ENCODE results near the gene TMPRSS2.

DNA sequence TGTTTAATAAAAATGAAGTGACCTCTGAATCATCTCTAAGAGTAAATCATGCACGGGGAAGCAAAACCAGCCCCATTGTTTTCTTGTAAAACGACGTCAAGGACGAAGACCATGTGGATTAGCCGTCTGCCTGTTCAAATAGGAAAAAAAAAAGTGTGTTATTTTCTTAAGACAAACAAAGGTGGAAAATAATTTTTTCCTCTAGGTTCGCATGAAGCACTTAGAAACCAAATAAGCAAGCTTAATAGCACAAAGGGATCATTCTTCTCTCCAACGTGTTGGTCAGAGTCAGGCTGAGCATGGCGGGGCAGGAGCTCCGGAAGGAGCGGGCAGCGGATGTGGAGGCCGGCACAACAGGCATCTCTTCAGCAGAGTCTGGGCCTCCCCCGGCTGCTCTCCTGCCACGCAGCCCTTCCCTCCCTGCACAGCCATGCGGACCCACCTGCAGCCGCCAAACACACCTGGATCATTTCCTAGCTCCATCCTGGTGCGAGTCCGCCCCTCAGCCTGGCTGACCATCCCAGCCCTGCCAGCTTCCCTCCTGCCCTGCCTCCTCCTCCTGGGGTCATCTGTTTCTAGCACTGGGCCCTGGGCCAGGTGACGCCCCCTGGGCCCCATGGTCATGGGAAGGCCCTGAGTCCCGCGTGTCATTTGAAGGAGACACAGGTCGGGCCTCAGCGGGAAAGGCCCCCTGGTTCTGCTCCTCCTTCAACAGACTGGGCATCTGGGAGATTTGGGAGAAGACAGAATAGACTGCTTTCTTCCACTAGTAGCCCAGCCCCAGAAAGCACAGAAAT lies 41.7 kb downstream of the TMPRSS2 start:
- TF ChIP-seq, protein P1, sequence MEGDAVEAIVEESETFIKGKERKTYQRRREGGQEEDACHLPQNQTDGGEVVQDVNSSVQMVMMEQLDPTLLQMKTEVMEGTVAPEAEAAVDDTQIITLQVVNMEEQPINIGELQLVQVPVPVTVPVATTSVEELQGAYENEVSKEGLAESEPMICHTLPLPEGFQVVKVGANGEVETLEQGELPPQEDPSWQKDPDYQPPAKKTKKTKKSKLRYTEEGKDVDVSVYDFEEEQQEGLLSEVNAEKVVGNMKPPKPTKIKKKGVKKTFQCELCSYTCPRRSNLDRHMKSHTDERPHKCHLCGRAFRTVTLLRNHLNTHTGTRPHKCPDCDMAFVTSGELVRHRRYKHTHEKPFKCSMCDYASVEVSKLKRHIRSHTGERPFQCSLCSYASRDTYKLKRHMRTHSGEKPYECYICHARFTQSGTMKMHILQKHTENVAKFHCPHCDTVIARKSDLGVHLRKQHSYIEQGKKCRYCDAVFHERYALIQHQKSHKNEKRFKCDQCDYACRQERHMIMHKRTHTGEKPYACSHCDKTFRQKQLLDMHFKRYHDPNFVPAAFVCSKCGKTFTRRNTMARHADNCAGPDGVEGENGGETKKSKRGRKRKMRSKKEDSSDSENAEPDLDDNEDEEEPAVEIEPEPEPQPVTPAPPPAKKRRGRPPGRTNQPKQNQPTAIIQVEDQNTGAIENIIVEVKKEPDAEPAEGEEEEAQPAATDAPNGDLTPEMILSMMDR (IDR thresholded peaks at IDR 0.05; ENCODE audit: extremely low read depth in 1 of 2, insufficient read depth in 1 of 2, low read depth in 1 of 2, low read length in 2 of 2) = no peak
- TF ChIP-seq POLR2A (IDR thresholded peaks at IDR 0.05; ENCODE audit: low read depth, low read length) = no peak
- no peak for TF ChIP-seq EZH2 (IDR thresholded peaks at IDR 0.05; ENCODE audit: borderline replicate concordance, low read depth, low read length, severe bottlenecking)
- no peak for TF ChIP-seq POLR2AphosphoS5 (IDR thresholded peaks at IDR 0.05; ENCODE audit: insufficient read depth, low read depth, low read length)
- TF ChIP-seq FOS (IDR thresholded peaks at IDR 0.05; ENCODE audit: borderline replicate concordance, insufficient read depth, low read length) = no peak
- TF ChIP-seq GATA2 (IDR thresholded peaks at IDR 0.05; ENCODE audit: insufficient read depth, insufficient read length, low read depth, low read length) = no peak
- TF ChIP-seq, protein P2, sequence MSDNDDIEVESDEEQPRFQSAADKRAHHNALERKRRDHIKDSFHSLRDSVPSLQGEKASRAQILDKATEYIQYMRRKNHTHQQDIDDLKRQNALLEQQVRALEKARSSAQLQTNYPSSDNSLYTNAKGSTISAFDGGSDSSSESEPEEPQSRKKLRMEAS (IDR thresholded peaks at IDR 0.05; ENCODE audit: insufficient read depth, insufficient read length) = no peak

Data from endothelial cell of umbilical vein (primary cell).